GM18511 (cell line): ENCODE data around the gene STRBP.

Source experiments
- ATAC-seq: cut with Tn5 transposase; IDR thresholded peaks from one replicate; pipeline ENCODE4 v1.9.1; 2021; ENCODE audit warnings: mild to moderate bottlenecking, moderate library complexity; ENCODE audit not compliant: unreplicated experiment

STRBP gene

DNA sequence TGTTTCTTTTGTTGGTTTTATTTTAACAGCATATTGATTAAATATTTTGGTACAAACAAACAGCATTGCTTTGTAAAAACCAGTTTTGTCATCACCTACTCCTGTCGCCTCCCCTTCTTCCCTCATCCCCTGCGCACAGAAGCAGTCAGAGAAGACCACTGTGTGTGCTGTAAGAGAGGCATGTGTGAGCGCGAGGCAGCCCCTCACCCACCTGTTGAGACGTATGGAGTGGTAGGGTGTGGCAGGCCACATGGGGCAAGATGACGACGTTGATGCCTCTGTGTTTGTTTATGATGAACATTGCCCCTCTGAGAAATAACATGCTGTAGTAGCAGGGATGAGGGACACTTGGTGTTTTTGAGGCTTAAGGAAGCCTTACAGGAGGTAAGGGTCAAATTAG lies 163.6 kb downstream of the STRBP start:
- no peak for ATAC-seq

DNA sequence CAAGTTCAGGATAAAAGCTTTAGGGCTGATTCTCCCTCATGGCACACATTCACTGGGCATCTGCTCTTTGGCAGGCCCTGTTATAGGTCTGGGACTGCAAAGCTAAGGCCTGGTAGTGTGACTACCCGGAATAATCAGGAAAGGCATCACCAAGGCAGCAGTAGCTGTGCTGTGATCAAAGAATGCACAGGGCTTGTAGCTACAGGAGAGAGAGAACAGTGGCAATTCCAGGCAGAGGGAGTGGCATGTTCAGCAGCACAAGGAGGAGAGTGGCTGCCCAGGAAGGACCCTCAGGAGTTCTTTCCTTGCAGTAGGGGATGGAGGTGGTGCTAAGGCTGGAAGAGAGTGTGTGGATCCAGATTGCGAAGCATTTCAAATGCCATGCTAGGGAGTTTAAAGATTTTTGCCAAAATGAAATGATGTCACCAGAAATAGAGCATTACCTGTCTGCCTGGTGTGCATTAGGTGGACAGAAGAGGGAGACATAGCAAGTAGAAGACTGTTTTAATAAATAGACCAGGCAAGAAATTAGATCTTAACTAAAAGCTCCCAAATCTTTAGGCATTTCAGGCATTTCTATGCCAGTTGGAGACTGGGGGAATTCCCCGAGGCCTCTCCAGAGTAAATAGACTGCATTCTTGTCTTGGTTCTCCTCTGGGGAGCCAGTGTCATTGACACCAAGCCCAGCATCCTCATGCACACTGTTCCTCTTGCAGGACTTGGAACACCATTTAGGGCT lies 165.8 kb downstream of the STRBP start:
- no peak for ATAC-seq

DNA sequence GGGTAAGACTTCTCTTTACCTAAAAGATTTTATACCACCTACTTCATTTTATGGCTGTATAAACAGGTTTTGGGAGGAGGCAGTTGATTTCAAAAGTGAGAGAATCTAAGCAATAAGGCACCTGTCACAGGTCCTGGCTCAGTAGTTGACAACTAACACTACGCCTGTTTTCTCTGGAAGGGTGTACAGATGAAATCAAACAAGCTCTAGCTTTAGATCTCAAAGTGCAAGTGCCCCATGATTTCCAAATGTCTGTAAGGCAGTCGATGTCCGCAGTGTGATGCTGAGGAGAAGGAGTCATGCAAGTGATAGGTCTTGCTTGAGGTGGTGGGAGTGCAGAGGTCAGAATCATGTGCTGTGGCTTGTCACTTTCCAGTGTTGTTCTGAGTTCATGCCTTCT lies 168.8 kb downstream of the STRBP start:
- no peak for ATAC-seq

DNA sequence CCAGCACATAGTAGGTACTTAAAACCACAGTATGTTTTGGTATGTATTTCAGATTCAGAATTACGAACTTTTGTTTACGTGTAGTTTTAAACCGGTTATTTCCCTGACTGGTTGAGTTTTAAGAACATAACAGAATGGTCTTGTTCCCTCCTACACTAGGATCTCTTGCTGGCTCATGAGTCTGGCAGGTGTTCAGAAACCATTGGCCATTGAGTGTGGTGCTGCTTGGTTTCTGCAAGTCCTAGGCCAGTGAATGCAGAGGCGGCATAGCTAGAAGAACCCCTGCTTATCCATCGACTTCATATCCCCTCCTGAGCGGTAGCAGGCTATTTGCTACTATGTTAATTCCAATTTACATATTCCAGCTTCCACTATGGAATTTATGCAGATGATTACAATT lies 169.3 kb downstream of the STRBP start:
- no peak for ATAC-seq

- no peak for ATAC-seq
These were observed 170.3 kb downstream of the STRBP start for GRCh38 chr9:123098096-123098459.

DNA sequence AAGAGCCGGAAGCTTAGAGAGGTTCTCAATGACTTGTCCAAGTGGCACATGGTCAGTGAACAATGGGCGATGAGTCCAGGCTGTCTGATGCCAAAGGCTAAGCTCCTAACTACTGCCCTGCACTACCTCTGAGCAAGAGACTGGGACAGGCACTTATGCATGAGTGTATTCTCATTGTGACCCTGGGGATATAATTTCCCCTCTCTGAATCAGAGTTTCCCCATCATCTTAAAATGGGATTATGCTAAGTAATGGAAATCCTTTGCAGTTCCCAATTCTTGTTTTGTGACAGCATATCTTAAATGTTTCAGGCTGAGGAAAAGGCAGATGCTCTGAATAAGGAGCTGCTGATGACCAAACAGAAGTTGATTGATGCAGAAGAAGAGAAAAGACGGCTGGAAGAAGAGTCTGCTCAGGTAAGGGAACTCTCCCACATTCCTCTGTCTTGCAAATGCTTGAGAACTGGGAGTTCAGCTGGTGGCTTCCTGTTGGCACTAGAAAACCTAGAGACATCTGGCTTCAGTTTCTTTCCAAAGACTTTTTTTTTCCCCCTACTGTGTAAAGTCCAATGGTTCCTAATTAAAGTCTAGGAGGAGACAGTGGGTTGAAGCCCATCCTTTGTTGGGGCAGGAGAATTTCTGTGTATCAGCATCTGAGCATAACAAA lies 170.8 kb downstream of the STRBP start:
- no peak for ATAC-seq

GRCh38 chr9:123096987-123097386 lies 171.4 kb downstream of the STRBP start:
- ATAC-seq: no peak

- ATAC-seq: no peak
These were observed 175.2 kb downstream of the STRBP start for GRCh38 chr9:123093141-123093540.

GRCh38 chr9:123091459-123091858 lies 176.9 kb downstream of the STRBP start:
- ATAC-seq: no peak

DNA sequence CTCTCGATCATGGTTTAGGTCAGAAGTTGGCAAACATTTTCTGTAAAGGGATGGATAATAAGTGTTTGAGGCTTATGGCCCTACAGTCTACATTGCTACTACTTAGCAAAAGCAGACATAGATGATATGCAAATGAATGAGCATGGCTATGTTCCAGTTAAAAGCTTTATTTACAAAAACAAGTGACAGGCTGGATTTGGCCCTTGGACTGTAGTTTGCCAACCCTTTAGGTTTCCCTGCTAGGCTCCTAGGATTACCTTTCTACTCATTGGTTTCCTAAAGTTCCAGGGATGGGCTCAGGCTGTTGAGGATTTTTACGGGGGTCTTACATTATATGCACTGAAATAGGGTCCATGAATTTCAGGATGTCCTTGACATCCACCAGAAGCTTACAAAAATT lies 177.4 kb downstream of the STRBP start:
- no peak for ATAC-seq

GRCh38 chr9:123090198-123090896 lies 178.0 kb downstream of the STRBP start:
- ATAC-seq: no peak

DNA sequence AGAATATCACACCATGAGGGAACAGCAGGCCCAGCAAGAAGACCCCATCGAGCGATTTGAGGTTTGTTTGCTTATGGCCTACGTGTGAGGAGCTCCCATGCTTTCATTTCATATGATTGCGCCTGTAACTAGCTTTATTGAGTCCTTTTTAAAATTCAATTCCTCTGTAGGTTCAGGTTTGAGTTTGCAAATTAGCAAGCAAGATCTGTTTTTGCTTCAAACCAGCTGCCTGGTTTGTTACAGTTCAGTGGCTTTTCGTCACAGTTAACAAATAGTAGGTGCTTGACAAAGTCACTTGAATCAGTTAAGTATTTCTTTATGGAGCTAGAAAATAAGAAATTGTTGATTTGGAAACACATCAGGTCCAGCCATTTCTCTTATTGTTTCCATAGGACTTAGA lies 178.6 kb downstream of the STRBP start:
- no peak for ATAC-seq

GRCh38 chr9:123089040-123089439 lies 179.3 kb downstream of the STRBP start:
- ATAC-seq: no peak

GRCh38 chr9:123087359-123087888 lies 181.0 kb downstream of the STRBP start:
- ATAC-seq: no peak

DNA sequence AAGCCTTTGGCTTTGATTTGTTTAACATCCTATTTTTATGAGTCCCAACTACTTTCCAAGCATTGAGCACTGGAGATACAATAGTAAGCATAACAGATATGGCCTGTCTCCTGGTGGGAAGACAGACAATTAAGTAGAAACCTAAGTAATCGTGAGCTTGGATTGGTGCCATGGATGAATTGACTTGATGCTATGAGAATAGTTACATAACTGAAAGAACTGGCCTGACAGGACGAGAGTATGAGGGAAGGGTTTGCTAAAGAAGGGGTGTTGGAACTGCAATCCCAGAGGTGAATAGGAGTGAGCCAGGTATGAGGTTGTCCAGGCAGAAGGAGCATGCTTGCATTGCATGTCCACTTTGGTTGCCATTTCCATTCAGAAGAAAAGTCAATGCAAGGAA lies 182.5 kb downstream of the STRBP start:
- no peak for ATAC-seq

GRCh38 chr9:123084256-123084655 lies 184.1 kb downstream of the STRBP start:
- no peak for ATAC-seq

DNA sequence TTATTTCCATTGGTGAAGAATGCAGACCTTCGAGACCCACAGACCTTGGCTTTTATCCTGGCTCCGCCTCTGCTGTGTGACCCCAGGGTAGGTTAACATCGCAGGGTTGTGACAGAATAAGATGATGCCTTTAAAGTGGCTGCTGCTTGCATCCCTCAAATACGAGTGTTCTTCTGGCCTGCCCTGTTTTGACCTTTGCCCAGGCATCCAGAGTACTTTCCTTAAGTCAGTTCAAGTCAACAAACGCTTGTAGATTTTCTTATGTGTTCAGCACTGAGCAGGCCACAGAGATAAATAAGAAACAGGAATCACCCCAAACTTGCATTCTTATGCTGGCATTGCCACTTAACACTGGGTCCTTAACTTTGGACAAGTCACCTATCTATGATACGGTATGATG lies 184.7 kb downstream of the STRBP start:
- ATAC-seq: no peak

GRCh38 chr9:123081824-123082223 lies 186.6 kb downstream of the STRBP start:
- no peak for ATAC-seq

GRCh38 chr9:123080444-123080843 lies 187.9 kb downstream of the STRBP start:
- ATAC-seq: no peak

GRCh38 chr9:123074628-123075027 lies 193.8 kb downstream of the STRBP start:
- no peak for ATAC-seq

DNA sequence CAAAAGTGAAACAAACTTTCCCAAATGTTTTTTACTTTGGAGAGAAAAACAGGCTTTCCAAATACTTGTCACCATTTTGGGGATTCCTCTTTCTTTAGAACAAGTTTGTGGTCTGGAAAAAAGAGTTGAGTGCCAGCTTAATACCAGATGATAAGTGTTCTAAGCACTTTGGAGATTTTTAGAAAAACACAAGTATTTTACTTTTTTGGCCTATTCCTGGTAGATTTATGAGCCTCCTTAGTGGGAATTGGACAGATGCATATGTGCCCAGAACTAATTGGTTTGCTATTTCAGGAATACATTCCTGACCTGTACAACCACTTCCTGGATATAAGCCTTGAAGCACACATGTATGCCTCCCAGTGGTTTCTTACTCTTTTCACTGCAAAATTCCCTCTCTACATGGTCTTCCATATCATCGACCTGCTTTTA lies 194.4 kb downstream of the STRBP start:
- ATAC-seq: no peak

- ATAC-seq: no peak
These were observed 194.9 kb downstream of the STRBP start for GRCh38 chr9:123073441-123073840.
